Measurements from ENCODE around the gene SHE.

Gene SHE

GRCh38 chr1:154429841-154430611 lies 72.2 kb downstream of the SHE start:
- no peaks in the 10 kb centered on the region for H3K27me3 ChIP-seq (ENCODE audit: control insufficient read depth in 1 of 2, insufficient read depth in 2 of 2, low read length in 2 of 2)
- peak overlapping the region; percentile 12 to 35 for H3K9ac ChIP-seq (ENCODE audit: low read depth in 1 of 2, low read length in 2 of 2)
- peak overlapping the region; percentile 11 for H3K27ac ChIP-seq (ENCODE audit: low read depth, low read length)
- peak overlapping the region; percentile 8 to 17 for H3K4me3 ChIP-seq (ENCODE audit: low read depth in 1 of 2, low read length in 2 of 2)
- peaks cover 0 to 6% of the 10 kb centered on the region in 2 donors for H3K36me3 ChIP-seq (ENCODE audit: control insufficient read depth in 1 of 2, insufficient read depth in 2 of 2, low read length in 2 of 2)
- H3K4me1 ChIP-seq (ENCODE audit: control insufficient read depth in 1 of 2, insufficient read depth in 2 of 2, low read length in 2 of 2) = peaks cover 51 to 78% of the 10 kb centered on the region in 2 donors
- H3K9me3 ChIP-seq (ENCODE audit: control insufficient read depth in 1 of 2, low read length in 2 of 2) = no peaks in the 10 kb centered on the region

Data from duodenal mucosa (tissue), 2 donors.